CD8-positive, alpha-beta memory T cell (primary cell): ENCODE results near the gene CKB. TPM values are rescaled to one million over a fixed set of nuclear protein-coding genes. Genes with fewer than 3 reads are reported as not detected.

Experiments used
- CTCF ChIA-PET: fragments of 350-600 bp; sonication (Branson Sonifier 250); formaldehyde crosslinking; loops from one replicate; lab custom pipeline; 2021; ENCODE audit warnings: antibody characterized with exemption; lab: Charles Lee
- POLR2A ChIA-PET: fragments of 350-600 bp; sonication (Branson Sonifier 250); formaldehyde crosslinking; loops from one replicate; lab custom pipeline; 2021; ENCODE audit warnings: antibody characterized with exemption; lab: Charles Lee
- DNase-seq, 5 donors: peaks; one replicate each; pipeline versions ENCODE4 v3.0.0 to v3.0.0-alpha.2; 2020 to 2022; ENCODE audit warnings: mixed read lengths in 1 of 5
- H3K27ac ChIP-seq: one replicate; pipeline ENCODE4 v1.7.0; 2013; ENCODE audit warnings: low read depth, mild to moderate bottlenecking, low read length, moderate library complexity
- H3K27me3 ChIP-seq: 2 replicates; pipeline ENCODE4 v1.7.0; 2013; ENCODE audit warnings: low read length, mild to moderate bottlenecking; ENCODE audit not compliant: insufficient read depth, poor library complexity, severe bottlenecking
- H3K36me3 ChIP-seq: 2 replicates; pipeline ENCODE4 v1.7.0; 2013; ENCODE audit warnings: mild to moderate bottlenecking, low read length, moderate library complexity; ENCODE audit not compliant: insufficient read depth
- H3K4me1 ChIP-seq: 2 replicates; pipeline ENCODE4 v1.7.0; 2013; ENCODE audit warnings: mild to moderate bottlenecking, low read length, moderate library complexity; ENCODE audit not compliant: insufficient read depth
- H3K4me3 ChIP-seq: 2 replicates; pipeline ENCODE4 v1.7.0; 2013; ENCODE audit warnings: mild to moderate bottlenecking, low read length
- H3K9me3 ChIP-seq: 2 replicates; pipeline ENCODE4 v1.7.0; 2013; ENCODE audit warnings: mild to moderate bottlenecking, low read length
- H3K27ac Mint-ChIP-seq, 8 donors: one replicate each; pipeline ENCODE4 v1.8.0; 2020 to 2021; ENCODE audit warnings: mixed read lengths in 8 of 8, mild to moderate bottlenecking in 6 of 8, inconsistent platforms in 3 of 8, moderate library complexity in 3 of 8
- H3K27me3 Mint-ChIP-seq, 2 donors: one replicate each; pipeline ENCODE4 v1.8.0; 2020 to 2021; ENCODE audit warnings: mixed read lengths in 2 of 2, mild to moderate bottlenecking in 1 of 2, moderate library complexity in 1 of 2
- H3K36me3 Mint-ChIP-seq, 3 donors: one replicate each; pipeline ENCODE4 v1.8.0; 2020 to 2021; ENCODE audit warnings: mixed read lengths in 3 of 3, inconsistent platforms in 1 of 3, mild to moderate bottlenecking in 1 of 3
- H3K4me1 Mint-ChIP-seq, 3 donors: one replicate each; pipeline ENCODE4 v1.8.0; 2020 to 2021; ENCODE audit warnings: mixed read lengths in 3 of 3, inconsistent platforms in 1 of 3, mild to moderate bottlenecking in 1 of 3
- H3K4me3 Mint-ChIP-seq, 7 donors: one replicate each; pipeline ENCODE4 v1.8.0; 2020 to 2021; ENCODE audit warnings: mixed read lengths in 7 of 7, mild to moderate bottlenecking in 6 of 7, moderate library complexity in 4 of 7, inconsistent platforms in 2 of 7
- H3K9me3 Mint-ChIP-seq, 5 donors: one replicate each; pipeline ENCODE4 v1.8.0; 2020 to 2022; ENCODE audit warnings: mixed read lengths in 5 of 5, mild to moderate bottlenecking in 3 of 5, moderate library complexity in 2 of 5, inconsistent platforms in 1 of 5
- polyA plus RNA-seq: library from polyadenylated mRNA; unstranded; fragments of 300-500 nt; fragmentation: Illumina TruSeq; gene quantifications from one replicate; pipeline ENCODE4 v1.2.3, GENCODE V29; 2021
- total RNA-seq, 2 experiments: library from RNA; stranded (reverse); gene quantifications; one replicate each; pipeline ENCODE4 v1.2.3, GENCODE V29; 2021

The CKB gene
- total and polyA plus RNA-seq, 3 experiments from 2014 or later, result 1.1 to 2.7 (median 1.5) TPM

DNA sequence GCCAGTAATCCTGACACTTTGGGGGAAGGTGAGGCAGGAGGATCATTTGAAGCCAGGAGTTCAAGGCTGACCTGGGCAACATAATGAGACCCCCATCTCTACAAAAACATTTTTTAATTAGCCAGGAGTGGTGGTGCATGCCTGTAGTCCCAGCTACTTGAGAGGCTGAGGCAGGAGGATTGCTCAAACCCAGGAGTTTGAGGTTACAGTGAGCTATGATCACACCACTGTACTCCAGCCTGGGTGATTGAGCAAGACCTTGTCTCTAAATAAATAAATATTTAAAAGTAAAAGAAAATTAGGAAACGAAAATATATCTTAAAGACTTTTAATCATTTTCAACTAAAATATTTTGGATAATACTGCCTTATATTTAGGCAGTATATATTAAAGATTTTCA lies 25.9 kb downstream of the CKB start:
- H3K4me3 ChIP-seq, result no peak overlapping the region
- ChIA-PET CTCF (no interaction called here), POLR2A (no interaction called here)
- H3K4me1 ChIP-seq, result peaks cover 4% of the 10 kb centered on the region
- H3K27me3 Mint-ChIP-seq, result no peaks in the 10 kb centered on the region
- no peaks in the 10 kb centered on the region for H3K27me3 ChIP-seq
- no peak overlapping the region for H3K27ac ChIP-seq
- no peaks in the 10 kb centered on the region for H3K9me3 Mint-ChIP-seq
- H3K9me3 ChIP-seq, result no peaks in the 10 kb centered on the region
- DNase-seq, result no peak
- peaks cover 0 to 62% (median 5%) of the 10 kb centered on the region in 3 donors for H3K36me3 Mint-ChIP-seq
- H3K4me3 Mint-ChIP-seq, result no peak overlapping the region
- no peak overlapping the region for H3K27ac Mint-ChIP-seq
- H3K4me1 Mint-ChIP-seq, result peaks cover 8 to 11% (median 9%) of the 10 kb centered on the region in 3 donors
- H3K36me3 ChIP-seq, result peaks cover 34% of the 10 kb centered on the region

DNA sequence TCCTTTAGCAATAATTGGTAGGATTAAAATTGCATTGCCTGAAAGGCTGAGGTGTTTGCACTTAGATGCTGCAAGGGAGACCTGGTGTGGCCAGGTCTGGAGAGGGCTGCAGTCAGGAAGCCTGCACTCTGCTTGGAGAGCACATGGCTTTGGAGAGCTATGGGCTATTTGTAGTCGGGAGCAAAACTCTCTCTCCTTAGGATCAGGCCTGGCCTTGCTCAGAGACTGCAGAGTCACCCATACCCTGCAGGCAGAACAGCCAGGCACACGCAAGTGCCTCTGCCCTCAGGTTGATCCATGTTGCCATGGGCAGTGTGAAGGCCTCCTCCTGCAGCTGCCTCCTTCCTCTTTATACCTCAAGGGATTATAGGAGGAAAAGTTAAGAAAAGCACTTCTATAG lies 26.8 kb downstream of the CKB start:
- CTCF ChIA-PET, result no interaction called here

DNA sequence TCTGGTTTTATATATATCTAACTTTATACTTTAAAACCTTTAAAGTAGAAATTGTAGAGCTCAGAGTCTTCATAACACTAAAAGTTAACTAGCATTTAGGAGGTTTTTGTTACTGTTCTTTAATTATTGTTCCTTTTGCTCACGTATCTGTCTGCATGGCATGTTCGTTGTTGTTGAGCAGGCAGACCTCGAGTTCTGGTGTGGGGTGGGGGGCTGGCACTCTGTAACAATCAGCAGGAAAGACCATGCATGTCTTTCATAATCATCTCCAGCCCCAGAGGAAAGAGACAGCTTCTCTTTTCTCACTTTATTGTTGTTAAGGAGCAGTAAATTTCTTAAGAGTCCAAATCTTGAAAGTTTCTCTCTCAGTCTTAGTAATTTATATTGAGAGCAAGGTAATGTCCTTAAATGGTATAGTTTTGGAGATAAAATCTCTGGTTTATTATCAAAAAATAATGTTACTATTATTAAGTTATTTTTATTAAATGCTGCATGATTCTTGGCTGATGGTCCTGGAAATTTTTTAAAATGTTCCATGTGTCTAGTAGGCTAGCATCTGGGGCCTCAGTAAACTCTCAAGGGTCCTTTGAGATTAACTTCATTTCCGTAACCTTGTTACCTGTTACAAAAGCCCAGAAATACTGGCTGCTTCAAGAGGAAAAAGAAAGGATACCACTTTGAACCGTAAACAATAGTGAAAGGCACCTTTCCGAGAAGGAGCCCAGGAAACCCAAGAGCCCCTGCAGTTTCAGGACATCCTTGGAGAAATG lies 30.3 kb downstream of the CKB start:
- peaks cover 0 to 2% of the 10 kb centered on the region in 2 donors for H3K27me3 Mint-ChIP-seq
- no peaks in the 10 kb centered on the region for H3K9me3 ChIP-seq
- no peak overlapping the region for H3K27ac ChIP-seq
- H3K27ac Mint-ChIP-seq, result peak overlapping the region in 1 of 8 donors; percentile 58
- H3K4me3 Mint-ChIP-seq, result no peak overlapping the region
- no peaks in the 10 kb centered on the region for H3K4me1 ChIP-seq
- DNase-seq, result no peak
- no peaks in the 10 kb centered on the region for H3K27me3 ChIP-seq
- ChIA-PET POLR2A (no interaction called here), CTCF (interaction anchor here (1.0 to 1.2 kb wide), 2 partner anchors 8 to 13 kb away, joined by 3 read pairs; no protein-coding TSS in a partner anchor)
- H3K4me1 Mint-ChIP-seq, result no peaks in the 10 kb centered on the region
- H3K9me3 Mint-ChIP-seq, result no peaks in the 10 kb centered on the region
- H3K36me3 ChIP-seq, result peaks cover 33% of the 10 kb centered on the region
- no peak overlapping the region for H3K4me3 ChIP-seq
- peaks cover 0 to 73% (median 14%) of the 10 kb centered on the region in 3 donors for H3K36me3 Mint-ChIP-seq

More for the DNA sequence above, 26.8 kb downstream of the CKB start:
- Histone ChIP-seq H3K4me3 (no peak overlapping the region), H3K36me3 (peaks cover 28% of the 10 kb centered on the region), H3K27ac (no peak overlapping the region), H3K27me3 (no peaks in the 10 kb centered on the region), H3K4me1 (peaks cover 4% of the 10 kb centered on the region), H3K9me3 (no peaks in the 10 kb centered on the region)
- POLR2A ChIA-PET, result no interaction called here
- peaks cover 8 to 11% (median 9%) of the 10 kb centered on the region in 3 donors for H3K4me1 Mint-ChIP-seq
- no peak for DNase-seq
- H3K27me3 Mint-ChIP-seq, result no peaks in the 10 kb centered on the region
- no peaks in the 10 kb centered on the region for H3K9me3 Mint-ChIP-seq
- H3K27ac Mint-ChIP-seq, result peak overlapping the region in 1 of 8 donors; percentile 11
- H3K36me3 Mint-ChIP-seq, result peaks cover 0 to 62% (median 6%) of the 10 kb centered on the region in 3 donors
- no peak overlapping the region for H3K4me3 Mint-ChIP-seq

DNA sequence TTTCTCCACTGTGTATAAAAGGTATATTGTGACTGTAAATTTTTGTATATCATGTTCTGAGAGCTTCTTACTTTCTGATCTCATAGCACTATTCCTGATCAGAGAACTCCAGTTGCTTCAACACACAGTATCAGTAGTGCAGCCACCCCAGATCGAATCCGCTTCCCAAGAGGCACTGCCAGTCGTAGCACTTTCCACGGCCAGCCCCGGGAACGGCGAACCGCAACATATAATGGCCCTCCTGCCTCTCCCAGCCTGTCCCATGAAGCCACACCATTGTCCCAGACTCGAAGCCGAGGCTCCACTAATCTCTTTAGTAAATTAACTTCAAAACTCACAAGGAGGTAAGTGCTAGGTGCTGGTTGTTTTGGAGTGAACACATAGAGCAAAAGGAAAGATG lies 30.9 kb downstream of the CKB start:
- no peaks in the 10 kb centered on the region for H3K27me3 ChIP-seq
- no peak overlapping the region for H3K27ac Mint-ChIP-seq
- DNase-seq, result no peak
- H3K27me3 Mint-ChIP-seq, result peaks cover 0 to 3% of the 10 kb centered on the region in 2 donors
- H3K4me1 ChIP-seq, result no peaks in the 10 kb centered on the region
- ChIA-PET POLR2A (no interaction called here), CTCF (interaction anchor here (1.2 kb wide), 1 partner anchor 12 kb away, joined by 3 read pairs; no protein-coding TSS in a partner anchor)
- no peak overlapping the region for H3K27ac ChIP-seq
- H3K4me1 Mint-ChIP-seq, result no peaks in the 10 kb centered on the region
- no peaks in the 10 kb centered on the region for H3K9me3 ChIP-seq
- H3K4me3 ChIP-seq, result no peak overlapping the region
- H3K9me3 Mint-ChIP-seq, result no peaks in the 10 kb centered on the region
- no peak overlapping the region for H3K4me3 Mint-ChIP-seq
- peaks cover 29% of the 10 kb centered on the region for H3K36me3 ChIP-seq
- H3K36me3 Mint-ChIP-seq, result peaks cover 0 to 71% (median 15%) of the 10 kb centered on the region in 3 donors

DNA sequence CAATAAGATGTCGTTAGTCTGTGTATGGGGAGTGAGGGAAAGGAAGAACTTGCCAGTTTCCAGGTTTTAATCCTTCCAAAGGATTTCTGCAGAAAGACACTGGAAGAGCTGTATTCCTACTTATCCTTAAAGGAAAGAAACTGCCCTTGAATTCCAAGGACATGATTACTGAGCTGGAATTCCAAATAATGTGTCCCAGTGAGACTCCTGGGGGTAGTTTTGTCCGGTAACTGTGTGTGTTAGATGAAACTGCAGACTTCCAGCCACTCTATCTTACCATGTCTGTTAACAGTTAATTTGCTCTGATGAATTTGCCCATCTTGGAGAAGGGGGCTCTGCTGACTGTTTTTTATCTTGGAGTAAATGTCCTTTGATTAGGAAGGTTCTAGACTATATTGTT lies 33.0 kb downstream of the CKB start:
- H3K4me3 ChIP-seq, result no peak overlapping the region
- peaks cover 24% of the 10 kb centered on the region for H3K36me3 ChIP-seq
- no peaks in the 10 kb centered on the region for H3K4me1 Mint-ChIP-seq
- no peak for DNase-seq
- H3K4me1 ChIP-seq, result no peaks in the 10 kb centered on the region
- H3K27me3 ChIP-seq, result no peaks in the 10 kb centered on the region
- H3K27ac ChIP-seq, result no peak overlapping the region
- H3K4me3 Mint-ChIP-seq, result no peak overlapping the region
- H3K9me3 ChIP-seq, result no peaks in the 10 kb centered on the region
- ChIA-PET CTCF (interaction anchor here (1.6 kb wide), 1 partner anchor 10 kb away, joined by 4 read pairs; no protein-coding TSS in a partner anchor), POLR2A (no interaction called here)
- H3K27ac Mint-ChIP-seq, result peak overlapping the region in 5 of 8 donors; percentile 8 to 74 (median 19)
- peaks cover 0 to 3% of the 10 kb centered on the region in 2 donors for H3K27me3 Mint-ChIP-seq
- peaks cover 0 to 64% (median 17%) of the 10 kb centered on the region in 3 donors for H3K36me3 Mint-ChIP-seq
- no peaks in the 10 kb centered on the region for H3K9me3 Mint-ChIP-seq

DNA sequence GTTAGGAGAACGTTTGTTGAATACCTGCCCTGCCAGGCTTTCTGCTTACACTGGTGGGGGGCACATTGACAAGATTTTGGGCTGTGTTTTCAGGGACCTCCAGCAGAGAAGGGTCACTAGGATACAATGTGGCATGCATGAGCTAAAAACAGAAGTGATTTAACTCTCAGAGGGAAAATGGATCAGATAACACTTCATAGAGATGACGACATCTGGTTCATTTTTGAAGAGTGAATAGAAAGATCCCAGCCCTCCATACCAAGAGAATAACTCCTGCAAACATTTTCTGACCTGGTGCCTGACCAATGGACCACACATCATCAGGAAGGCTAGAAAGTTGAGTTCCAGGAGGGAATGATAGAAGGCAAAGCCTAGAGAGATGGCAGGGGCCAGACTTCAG lies 33.7 kb downstream of the CKB start:
- peaks cover 0 to 3% of the 10 kb centered on the region in 2 donors for H3K27me3 Mint-ChIP-seq
- Histone ChIP-seq H3K27me3 (no peaks in the 10 kb centered on the region), H3K4me1 (no peaks in the 10 kb centered on the region), H3K4me3 (no peak overlapping the region), H3K36me3 (peaks cover 24% of the 10 kb centered on the region), H3K9me3 (no peaks in the 10 kb centered on the region), H3K27ac (no peak overlapping the region)
- ChIA-PET POLR2A (no interaction called here), CTCF (interaction anchor here (1.6 kb wide), 1 partner anchor 11 kb away, joined by 4 read pairs; no protein-coding TSS in a partner anchor)
- no peaks in the 10 kb centered on the region for H3K4me1 Mint-ChIP-seq
- no peaks in the 10 kb centered on the region for H3K9me3 Mint-ChIP-seq
- H3K27ac Mint-ChIP-seq, result peak overlapping the region in 4 of 8 donors; percentile 2 to 69 (median 34)
- peaks cover 0 to 66% (median 17%) of the 10 kb centered on the region in 3 donors for H3K36me3 Mint-ChIP-seq
- DNase-seq, result no peak
- no peak overlapping the region for H3K4me3 Mint-ChIP-seq

DNA sequence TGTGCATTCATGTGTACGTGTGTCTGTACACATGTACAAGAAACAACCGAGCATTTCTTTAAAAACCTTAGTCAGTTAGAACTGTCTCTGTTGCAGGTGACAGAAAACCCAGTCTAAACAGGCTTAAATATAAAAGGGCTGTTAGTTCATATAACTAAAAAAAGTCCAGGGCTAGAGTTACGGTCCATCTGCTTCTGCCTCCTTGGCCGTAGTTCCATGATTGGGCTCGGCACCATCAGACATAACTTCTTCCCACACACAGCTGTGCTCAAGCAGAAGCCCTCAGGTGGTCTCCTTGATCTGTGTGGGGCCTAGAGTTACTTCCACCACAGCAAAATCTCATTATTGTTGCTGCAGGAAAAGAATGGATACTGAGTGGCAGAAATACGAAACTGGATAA lies 34.6 kb downstream of the CKB start:
- Mint-ChIP-seq H3K36me3 (peaks cover 0 to 68% (median 19%) of the 10 kb centered on the region in 3 donors), H3K4me3 (no peak overlapping the region), H3K9me3 (no peaks in the 10 kb centered on the region), H3K4me1 (no peaks in the 10 kb centered on the region), H3K27me3 (peaks cover 0 to 3% of the 10 kb centered on the region in 2 donors), H3K27ac (peak overlapping the region in 3 of 8 donors; percentile 27 to 50 (median 42))
- Histone ChIP-seq H3K27ac (no peak overlapping the region), H3K27me3 (no peaks in the 10 kb centered on the region), H3K9me3 (no peaks in the 10 kb centered on the region), H3K4me1 (no peaks in the 10 kb centered on the region), H3K4me3 (no peak overlapping the region), H3K36me3 (peaks cover 19% of the 10 kb centered on the region)
- no peak for DNase-seq
- CTCF ChIA-PET, result interaction anchor here (1.1 kb wide), 1 partner anchor 29 kb away, joined by 3 read pairs; no protein-coding TSS in a partner anchor
- POLR2A ChIA-PET, result no interaction called here

DNA sequence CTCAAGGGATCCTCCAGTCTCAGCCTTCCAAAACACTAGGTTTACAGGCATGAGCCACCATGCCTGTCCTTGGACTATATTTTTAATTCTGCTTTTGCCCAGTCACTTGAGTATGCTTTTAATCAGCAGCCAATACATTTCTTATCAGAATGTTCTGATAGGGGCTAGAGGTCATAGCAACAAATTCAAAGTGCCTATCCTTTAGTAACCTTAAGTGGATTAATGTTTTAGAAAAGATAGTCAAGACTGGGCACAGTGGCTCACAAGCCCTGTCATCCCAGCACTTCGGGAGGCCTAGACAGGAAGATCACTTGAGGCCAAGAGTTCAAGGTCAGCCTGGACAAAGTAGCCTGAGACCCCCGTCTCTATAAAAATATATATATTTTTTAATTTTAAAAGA lies 37.1 kb downstream of the CKB start:
- H3K9me3 Mint-ChIP-seq, result no peaks in the 10 kb centered on the region
- H3K27ac Mint-ChIP-seq, result no peak overlapping the region
- Histone ChIP-seq H3K27ac (no peak overlapping the region), H3K4me3 (no peak overlapping the region), H3K36me3 (peaks cover 16% of the 10 kb centered on the region), H3K9me3 (no peaks in the 10 kb centered on the region), H3K4me1 (peaks cover 3% of the 10 kb centered on the region), H3K27me3 (no peaks in the 10 kb centered on the region)
- peaks cover 7 to 70% (median 20%) of the 10 kb centered on the region in 3 donors for H3K36me3 Mint-ChIP-seq
- H3K4me1 Mint-ChIP-seq, result peaks cover 7 to 10% (median 7%) of the 10 kb centered on the region in 3 donors
- peaks cover 0 to 3% of the 10 kb centered on the region in 2 donors for H3K27me3 Mint-ChIP-seq
- DNase-seq, result no peak
- ChIA-PET POLR2A (no interaction called here), CTCF (interaction anchor here (1.2 kb wide), 1 partner anchor 61 kb away, joined by 3 read pairs; no protein-coding TSS in a partner anchor)
- no peak overlapping the region for H3K4me3 Mint-ChIP-seq
